ENCODE data around the gene CCDC6.

The CCDC6 gene

GRCh38 chr10:59901470-59901869 lies 4.9 kb downstream of the CCDC6 start:
- DNase-seq (ENCODE audit: low read depth): no peak
- H3K4me3 ChIP-seq (ENCODE audit: low read depth, low read length): no peak overlapping the region
- TF ChIP-seq, protein P1, sequence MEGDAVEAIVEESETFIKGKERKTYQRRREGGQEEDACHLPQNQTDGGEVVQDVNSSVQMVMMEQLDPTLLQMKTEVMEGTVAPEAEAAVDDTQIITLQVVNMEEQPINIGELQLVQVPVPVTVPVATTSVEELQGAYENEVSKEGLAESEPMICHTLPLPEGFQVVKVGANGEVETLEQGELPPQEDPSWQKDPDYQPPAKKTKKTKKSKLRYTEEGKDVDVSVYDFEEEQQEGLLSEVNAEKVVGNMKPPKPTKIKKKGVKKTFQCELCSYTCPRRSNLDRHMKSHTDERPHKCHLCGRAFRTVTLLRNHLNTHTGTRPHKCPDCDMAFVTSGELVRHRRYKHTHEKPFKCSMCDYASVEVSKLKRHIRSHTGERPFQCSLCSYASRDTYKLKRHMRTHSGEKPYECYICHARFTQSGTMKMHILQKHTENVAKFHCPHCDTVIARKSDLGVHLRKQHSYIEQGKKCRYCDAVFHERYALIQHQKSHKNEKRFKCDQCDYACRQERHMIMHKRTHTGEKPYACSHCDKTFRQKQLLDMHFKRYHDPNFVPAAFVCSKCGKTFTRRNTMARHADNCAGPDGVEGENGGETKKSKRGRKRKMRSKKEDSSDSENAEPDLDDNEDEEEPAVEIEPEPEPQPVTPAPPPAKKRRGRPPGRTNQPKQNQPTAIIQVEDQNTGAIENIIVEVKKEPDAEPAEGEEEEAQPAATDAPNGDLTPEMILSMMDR (conservative IDR thresholded peaks at IDR 0.05; ENCODE audit: low read depth, low read length): no peak

DNA sequence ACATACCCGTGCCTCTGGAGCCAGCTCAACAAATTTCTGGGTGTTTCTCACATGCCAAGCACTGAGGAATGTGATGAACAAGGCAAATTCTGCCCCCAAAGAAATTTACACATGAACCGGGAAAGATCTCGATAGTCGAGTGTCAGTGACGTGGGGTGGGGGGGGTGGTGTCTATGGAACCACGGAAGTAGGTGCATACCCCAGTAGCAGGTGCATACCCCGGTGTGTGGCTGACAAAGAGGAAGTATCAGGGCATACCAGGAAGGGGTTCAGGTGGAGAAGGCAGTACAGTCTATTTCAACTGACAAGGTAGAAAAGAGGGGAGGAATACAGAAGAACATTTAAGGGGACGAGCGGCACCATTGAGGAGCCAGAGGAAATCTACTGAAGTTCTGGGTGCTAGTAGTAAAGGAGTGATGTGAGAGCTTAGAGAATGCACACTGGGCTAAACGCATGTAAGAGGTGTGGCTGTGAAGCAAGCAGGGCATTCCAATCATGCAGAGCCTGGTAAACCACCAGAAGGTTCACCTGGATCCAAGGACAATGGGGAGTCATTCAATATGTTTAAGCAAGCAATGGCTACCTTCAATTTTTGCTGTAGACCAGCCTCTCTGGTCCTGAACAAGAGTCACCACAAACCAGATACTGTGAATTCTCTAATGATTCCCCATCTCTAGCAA lies 6.2 kb downstream of the CCDC6 start:
- no peak overlapping the region for H3K4me3 ChIP-seq (ENCODE audit: low read depth, low read length)
- TF ChIP-seq, protein P1 (conservative IDR thresholded peaks at IDR 0.05; ENCODE audit: low read depth, low read length): no peak
- DNase-seq (ENCODE audit: low read depth): no peak

DNA sequence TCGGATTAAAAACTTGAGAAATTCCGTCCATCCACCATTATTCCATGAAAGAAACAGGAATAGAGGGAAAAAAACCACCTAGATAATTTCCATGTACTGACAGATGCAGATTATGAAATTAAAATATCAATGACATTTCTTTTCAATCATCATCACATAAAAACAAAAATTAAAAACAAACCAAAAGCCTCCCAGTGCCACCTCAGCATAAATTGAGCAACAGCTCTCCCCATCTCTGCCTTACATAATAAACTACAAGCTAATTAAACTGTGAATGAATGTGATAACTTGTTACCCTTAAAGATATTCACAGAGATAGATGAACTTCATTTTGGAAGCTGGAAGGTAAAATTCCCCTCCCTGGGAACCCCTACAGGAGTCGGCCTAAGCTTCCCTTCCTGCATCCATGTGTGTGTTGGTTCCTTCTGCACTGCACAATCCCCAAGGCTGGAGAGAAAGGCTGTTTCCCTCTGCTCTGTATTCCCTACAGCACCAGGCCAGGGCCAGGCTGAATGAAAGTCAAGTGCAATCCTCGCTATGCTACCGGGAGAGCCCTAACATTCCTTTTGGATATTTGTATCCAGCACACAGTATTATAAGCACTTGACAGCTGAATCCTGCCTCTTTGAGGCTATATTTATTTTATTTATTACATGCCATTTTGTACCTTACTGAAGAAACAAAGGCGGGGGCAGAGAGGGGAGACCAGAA lies 8.1 kb downstream of the CCDC6 start:
- no peak overlapping the region for H3K4me3 ChIP-seq (ENCODE audit: low read depth, low read length)
- DNase-seq (ENCODE audit: low read depth): no peak
- TF ChIP-seq, protein P1 (conservative IDR thresholded peaks at IDR 0.05; ENCODE audit: low read depth, low read length): no peak

GRCh38 chr10:59896191-59896590 lies 10.2 kb downstream of the CCDC6 start:
- no peak for DNase-seq (ENCODE audit: low read depth)
- TF ChIP-seq, protein P1 (conservative IDR thresholded peaks at IDR 0.05; ENCODE audit: low read depth, low read length): no peak
- no peak overlapping the region for H3K4me3 ChIP-seq (ENCODE audit: low read depth, low read length)

- TF ChIP-seq, protein P1 (conservative IDR thresholded peaks at IDR 0.05; ENCODE audit: low read depth, low read length): no peak
- H3K4me3 ChIP-seq (ENCODE audit: low read depth, low read length): no peak overlapping the region
- DNase-seq (ENCODE audit: low read depth): no peak
Measured at GRCh38 chr10:59895629-59896116, 10.7 kb downstream of the CCDC6 start.

- no peak overlapping the region for H3K4me3 ChIP-seq (ENCODE audit: low read depth, low read length)
- DNase-seq (ENCODE audit: low read depth): peak; percentile 63
- TF ChIP-seq, protein P1 (conservative IDR thresholded peaks at IDR 0.05; ENCODE audit: low read depth, low read length): no peak
Measured at GRCh38 chr10:59894114-59894513, 12.2 kb downstream of the CCDC6 start.
